HCT116 (cell line): ENCODE results near the gene XPO1. TPM values are rescaled to one million over a fixed set of nuclear protein-coding genes. Genes with fewer than 3 reads are reported as not detected.

Experiments used
- ATAC-seq: fragments of 200-7000 bp; cut with Tn5 transposase; 2 replicates; pipeline ENCODE4 v1.9.1; 2020; ENCODE audit warnings: mild to moderate bottlenecking, moderate library complexity
- BruUV-seq: library from RNA; stranded (reverse); fragments of 400-500 nt; replicated peaks from 2 replicates; lab custom pipeline; 2021; lab: Mats Ljungman, UMichigan
- CTCF ChIA-PET: fragments of 300-600 bp; sonication (Branson Sonifier 250); formaldehyde crosslinking; loops from one replicate; lab custom pipeline; 2021; ENCODE audit warnings: antibody characterized with exemption; lab: Charles Lee
- POLR2A ChIA-PET: fragments of 300-600, 350-600 bp; sonication (Branson Sonifier 250); formaldehyde crosslinking; loops from one replicate; lab custom pipeline; 2021; ENCODE audit warnings: antibody characterized with exemption; lab: Charles Lee
- RAD21 ChIA-PET, 2 experiments: fragments of 300-600 bp; sonication (Branson Sonifier 250); formaldehyde crosslinking; loops; one replicate each; lab custom pipeline; 2023; ENCODE audit warnings: low total read pairs in 2 of 2; ENCODE audit not compliant: uncharacterized antibody in 2 of 2, unreplicated experiment in 2 of 2, low non-redundant PET in 1 of 2; lab: Charles Lee
- DNase-seq: peaks from one replicate; pipeline ENCODE4 v3.0.0-alpha.2; 2010; ENCODE audit warnings: low read depth, low spot score
- H2AFZ ChIP-seq: fragments of 200-600 bp; shearing (Covaris generic), sonication (generic); 2 replicates; pipeline ENCODE4 v1.6.1; 2017; ENCODE audit warnings: low read depth, mixed run types, mixed read lengths, antibody characterized with exemption, low read length; ENCODE audit not compliant: poor library complexity, severe bottlenecking
- H3K27ac ChIP-seq: 2 replicates; pipeline ENCODE4 v1.5.1; 2012; ENCODE audit warnings: low read depth, low read length
- H3K27me3 ChIP-seq: fragments of 200-600 bp; sonication (generic); 2 replicates; pipeline ENCODE4 v1.6.1; 2016; ENCODE audit warnings: mixed run types, low read length, mixed read lengths; ENCODE audit not compliant: insufficient read depth
- H3K36me3 ChIP-seq, 2 experiments: fragments of 200-500 bp in 1 of 2; fragments of 200-600 bp in 1 of 2; sonication (Bioruptor generic) in 1 of 2; sonication (generic) in 1 of 2; 2 replicates each; pipeline versions ENCODE4 v1.5.1 to v1.6.1; 2014 to 2016; ENCODE audit warnings: low read length in 2 of 2, inconsistent platforms in 1 of 2, mixed read lengths in 1 of 2, mixed run types in 1 of 2; ENCODE audit not compliant: insufficient read depth in 2 of 2, control insufficient read depth in 1 of 2
- H3K4me1 ChIP-seq, 2 experiments: fragments of 200-600 bp in 1 of 2; sonication (generic) in 1 of 2; 2 replicates each; pipeline versions ENCODE4 v1.5.1 to v1.6.1; 2012 to 2017; ENCODE audit warnings: low read length in 2 of 2, inconsistent platforms in 1 of 2, mild to moderate bottlenecking in 1 of 2, mixed read lengths in 1 of 2, mixed run types in 1 of 2, moderate library complexity in 1 of 2; ENCODE audit not compliant: insufficient read depth in 2 of 2, control insufficient read depth in 1 of 2
- H3K4me2 ChIP-seq: fragments of 200-600 bp; sonication (generic); 2 replicates; pipeline ENCODE4 v1.6.1; 2017; ENCODE audit warnings: mixed run types, low read length, mixed read lengths
- H3K4me3 ChIP-seq, 2 experiments: fragments of 200-600 bp in 1 of 2; sonication (generic) in 1 of 2; replicated peaks in 1 of 2; 2 replicates each; pipeline ENCODE4 v1.5.1; 2011 to 2016; ENCODE audit warnings: low read length in 2 of 2, control low read depth in 1 of 2, low read depth in 1 of 2, mild to moderate bottlenecking in 1 of 2, mixed read lengths in 1 of 2, mixed run types in 1 of 2
- H3K79me2 ChIP-seq: fragments of 200-600 bp; sonication (generic); 2 replicates; pipeline ENCODE4 v1.6.1; 2017; ENCODE audit warnings: mild to moderate bottlenecking, mixed run types, low read length, moderate library complexity, mixed read lengths; ENCODE audit not compliant: insufficient read depth
- H3K9ac ChIP-seq: fragments of 200-600 bp; sonication (generic); 2 replicates; pipeline ENCODE4 v1.6.1; 2016; ENCODE audit warnings: low read length, mixed read lengths
- H3K9me2 ChIP-seq: fragments of 200-600 bp; sonication (generic), shearing (Covaris generic); 2 replicates; pipeline ENCODE4 v1.6.1; 2017; ENCODE audit warnings: mixed run types, mild to moderate bottlenecking, moderate library complexity; ENCODE audit not compliant: insufficient read depth
- H3K9me3 ChIP-seq, 2 experiments: fragments of 200-500 bp in 1 of 2; fragments of 200-600 bp in 1 of 2; sonication (Bioruptor generic) in 1 of 2; sonication (generic) in 1 of 2; 2 replicates each; pipeline ENCODE4 v1.6.1; 2014 to 2017; ENCODE audit warnings: low read length in 2 of 2, mixed read lengths in 2 of 2, inconsistent platforms in 1 of 2, low read depth in 1 of 2, mild to moderate bottlenecking in 1 of 2, mixed run types in 1 of 2, moderate library complexity in 1 of 2; ENCODE audit not compliant: control insufficient read depth in 1 of 2, insufficient read depth in 1 of 2
- H4K20me1 ChIP-seq: fragments of 200-600 bp; sonication (generic), shearing (Covaris generic); 2 replicates; pipeline ENCODE4 v1.6.1; 2017; ENCODE audit warnings: mixed run types, mild to moderate bottlenecking, moderate library complexity; ENCODE audit not compliant: insufficient read depth
- ELF1 ChIP-seq: IDR thresholded peaks from 2 replicates; pipeline ENCODE4 v1.6.1; 2012; ENCODE audit warnings: low read depth, borderline replicate concordance
- TCF7L2 ChIP-seq: IDR thresholded peaks from 2 replicates; pipeline ENCODE4 v1.7.0; 2011; ENCODE audit warnings: borderline replicate concordance, inconsistent platforms; ENCODE audit not compliant: insufficient read depth, insufficient read length; ENCODE audit errors: extremely low read depth
- ZNF274 ChIP-seq: fragments of 200-500 bp; sonication (Bioruptor generic); IDR thresholded peaks from 2 replicates; pipeline ENCODE4 v1.6.1; 2014; ENCODE audit warnings: mild to moderate bottlenecking, low read depth, low read length, inconsistent platforms
- intact Hi-C: fragments of 100-400 bp; cut with micrococcal nuclease; formaldehyde crosslinking; loops from 2 replicates; pipeline ENCODE4 v1.10.0; 2022
- total RNA-seq: library from RNA; stranded (reverse); gene quantifications from one replicate; pipeline ENCODE4 v1.2.1, GENCODE V29; 2021; ENCODE audit not compliant: unreplicated experiment
- TF ChIP-seq, protein P1 (sequence below): IDR thresholded peaks from 2 replicates; pipeline ENCODE4 v1.6.1; 2012; ENCODE audit warnings: low read depth
- TF ChIP-seq, protein P2 (sequence below): IDR thresholded peaks from 2 replicates; pipeline ENCODE4 v1.6.1; 2012

The XPO1 gene
- total RNA-seq, 1 experiment from 2014 or later = 184 TPM

DNA sequence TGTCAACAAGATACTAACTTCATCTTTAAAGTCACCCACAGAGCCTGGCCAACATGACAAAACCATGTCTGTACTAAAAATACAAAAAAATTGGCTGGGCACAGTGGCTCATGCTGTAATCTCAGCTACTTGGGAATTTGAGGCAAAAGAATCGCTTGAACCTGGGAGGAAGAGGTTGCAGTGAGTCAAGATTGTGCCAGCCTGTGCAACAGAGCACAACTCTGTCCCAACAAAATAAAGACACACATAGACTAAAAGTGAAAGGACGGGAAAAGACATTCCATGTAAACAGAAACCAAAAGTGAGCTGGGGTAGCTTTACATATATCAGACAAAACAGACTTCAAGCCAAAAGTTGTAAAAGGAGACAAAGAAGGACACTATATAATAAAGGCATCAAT is 102.1 kb downstream of the XPO1 start:
- DNase-seq = no peak
- peaks cover 7% of the 10 kb centered on the region for H4K20me1 ChIP-seq
- no peak overlapping the region for H3K27ac ChIP-seq
- H3K27me3 ChIP-seq = no peaks in the 10 kb centered on the region
- intact Hi-C loops = no loop called here
- H3K9ac ChIP-seq = no peak overlapping the region
- H2AFZ ChIP-seq = no peak overlapping the region
- H3K79me2 ChIP-seq = peaks cover 98% of the 10 kb centered on the region
- peaks cover 2 to 21% of the 10 kb centered on the region in 2 experiments; a peak in 1 of 4 replicates for H3K4me1 ChIP-seq
- ChIA-PET RAD21 (no interaction called here), POLR2A (no interaction called here), CTCF (interaction anchor here (1.5 kb wide), 1 partner anchor 10 kb away, joined by 9 read pairs; no protein-coding TSS in a partner anchor)
- no peaks in the 10 kb centered on the region for H3K36me3 ChIP-seq
- BruUV-seq = no TSS peak
- no peak overlapping the region for H3K4me2 ChIP-seq
- no peak overlapping the region for H3K4me3 ChIP-seq
- TF ChIP-seq ZNF274 = no peak
- TF ChIP-seq, protein P1, sequence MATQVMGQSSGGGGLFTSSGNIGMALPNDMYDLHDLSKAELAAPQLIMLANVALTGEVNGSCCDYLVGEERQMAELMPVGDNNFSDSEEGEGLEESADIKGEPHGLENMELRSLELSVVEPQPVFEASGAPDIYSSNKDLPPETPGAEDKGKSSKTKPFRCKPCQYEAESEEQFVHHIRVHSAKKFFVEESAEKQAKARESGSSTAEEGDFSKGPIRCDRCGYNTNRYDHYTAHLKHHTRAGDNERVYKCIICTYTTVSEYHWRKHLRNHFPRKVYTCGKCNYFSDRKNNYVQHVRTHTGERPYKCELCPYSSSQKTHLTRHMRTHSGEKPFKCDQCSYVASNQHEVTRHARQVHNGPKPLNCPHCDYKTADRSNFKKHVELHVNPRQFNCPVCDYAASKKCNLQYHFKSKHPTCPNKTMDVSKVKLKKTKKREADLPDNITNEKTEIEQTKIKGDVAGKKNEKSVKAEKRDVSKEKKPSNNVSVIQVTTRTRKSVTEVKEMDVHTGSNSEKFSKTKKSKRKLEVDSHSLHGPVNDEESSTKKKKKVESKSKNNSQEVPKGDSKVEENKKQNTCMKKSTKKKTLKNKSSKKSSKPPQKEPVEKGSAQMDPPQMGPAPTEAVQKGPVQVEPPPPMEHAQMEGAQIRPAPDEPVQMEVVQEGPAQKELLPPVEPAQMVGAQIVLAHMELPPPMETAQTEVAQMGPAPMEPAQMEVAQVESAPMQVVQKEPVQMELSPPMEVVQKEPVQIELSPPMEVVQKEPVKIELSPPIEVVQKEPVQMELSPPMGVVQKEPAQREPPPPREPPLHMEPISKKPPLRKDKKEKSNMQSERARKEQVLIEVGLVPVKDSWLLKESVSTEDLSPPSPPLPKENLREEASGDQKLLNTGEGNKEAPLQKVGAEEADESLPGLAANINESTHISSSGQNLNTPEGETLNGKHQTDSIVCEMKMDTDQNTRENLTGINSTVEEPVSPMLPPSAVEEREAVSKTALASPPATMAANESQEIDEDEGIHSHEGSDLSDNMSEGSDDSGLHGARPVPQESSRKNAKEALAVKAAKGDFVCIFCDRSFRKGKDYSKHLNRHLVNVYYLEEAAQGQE = no peak
- TF ChIP-seq TCF7L2 = no peak
- TF ChIP-seq, protein P2, sequence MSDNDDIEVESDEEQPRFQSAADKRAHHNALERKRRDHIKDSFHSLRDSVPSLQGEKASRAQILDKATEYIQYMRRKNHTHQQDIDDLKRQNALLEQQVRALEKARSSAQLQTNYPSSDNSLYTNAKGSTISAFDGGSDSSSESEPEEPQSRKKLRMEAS = no peak
- TF ChIP-seq ELF1 = no peak
- no peaks in the 10 kb centered on the region for H3K9me3 ChIP-seq
- no peaks in the 10 kb centered on the region for H3K9me2 ChIP-seq
- ATAC-seq = no peak
